ENCODE data around the gene EIF5B. TPM values are rescaled to one million over a fixed set of nuclear protein-coding genes. Genes with fewer than 3 reads are reported as not detected.

EIF5B gene
- total RNA-seq, 2 donors from 2014 or later = 27.1 to 40.5 TPM

DNA sequence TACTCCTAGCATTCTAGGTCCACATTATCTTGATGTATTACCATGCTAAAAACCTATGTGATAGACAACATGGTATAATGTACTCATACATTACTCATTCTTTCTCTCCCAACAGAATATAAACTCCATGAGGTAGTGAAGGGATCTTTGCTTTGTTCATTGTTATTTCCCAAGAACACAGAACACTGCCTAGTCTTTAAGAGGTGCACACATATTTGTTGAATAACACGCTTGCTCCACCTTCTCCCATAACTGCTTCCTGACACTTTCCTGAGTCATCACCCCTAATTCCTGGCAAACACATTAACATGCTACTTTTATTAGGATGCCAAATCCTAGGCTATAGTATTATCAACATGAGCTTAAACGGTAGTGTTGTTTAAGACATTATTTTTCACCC is 111.4 kb downstream of the EIF5B start:
- H3K36me3 ChIP-seq = peaks cover 5% of the 10 kb centered on the region
- intact Hi-C loops (cut with DNase I) = no loop called here
- H3K4me3 ChIP-seq = no peak overlapping the region

DNA sequence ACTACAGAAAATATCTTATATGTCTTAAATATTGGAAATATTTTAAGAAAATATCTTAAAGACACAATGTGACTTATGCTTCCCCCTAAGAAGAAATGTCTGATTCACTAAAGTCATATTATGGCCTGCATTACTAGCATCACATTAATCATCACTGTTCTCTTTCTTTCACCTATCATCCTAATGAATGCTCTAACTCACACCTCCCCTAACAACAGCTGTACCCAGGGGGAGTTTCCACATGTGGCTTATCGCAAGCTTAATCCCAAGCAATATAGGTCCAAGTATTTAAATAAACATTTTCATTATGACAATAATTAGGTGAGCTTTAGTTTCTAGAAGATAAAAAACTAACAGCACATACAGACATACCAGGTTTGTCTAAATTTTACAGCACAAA is 113.0 kb downstream of the EIF5B start:
- Histone ChIP-seq H3K9me3 (no peaks in the 10 kb centered on the region), H3K27me3 (no peaks in the 10 kb centered on the region), H3K27ac (no peak overlapping the region), H3K9ac (ENCODE audit: low read depth in 2 of 2, low read length in 2 of 2) (no peak overlapping the region), H3K4me1 (no peaks in the 10 kb centered on the region), H3K4me3 (no peak overlapping the region), H3K36me3 (peaks cover 5% of the 10 kb centered on the region)
- TF ChIP-seq, protein P1, sequence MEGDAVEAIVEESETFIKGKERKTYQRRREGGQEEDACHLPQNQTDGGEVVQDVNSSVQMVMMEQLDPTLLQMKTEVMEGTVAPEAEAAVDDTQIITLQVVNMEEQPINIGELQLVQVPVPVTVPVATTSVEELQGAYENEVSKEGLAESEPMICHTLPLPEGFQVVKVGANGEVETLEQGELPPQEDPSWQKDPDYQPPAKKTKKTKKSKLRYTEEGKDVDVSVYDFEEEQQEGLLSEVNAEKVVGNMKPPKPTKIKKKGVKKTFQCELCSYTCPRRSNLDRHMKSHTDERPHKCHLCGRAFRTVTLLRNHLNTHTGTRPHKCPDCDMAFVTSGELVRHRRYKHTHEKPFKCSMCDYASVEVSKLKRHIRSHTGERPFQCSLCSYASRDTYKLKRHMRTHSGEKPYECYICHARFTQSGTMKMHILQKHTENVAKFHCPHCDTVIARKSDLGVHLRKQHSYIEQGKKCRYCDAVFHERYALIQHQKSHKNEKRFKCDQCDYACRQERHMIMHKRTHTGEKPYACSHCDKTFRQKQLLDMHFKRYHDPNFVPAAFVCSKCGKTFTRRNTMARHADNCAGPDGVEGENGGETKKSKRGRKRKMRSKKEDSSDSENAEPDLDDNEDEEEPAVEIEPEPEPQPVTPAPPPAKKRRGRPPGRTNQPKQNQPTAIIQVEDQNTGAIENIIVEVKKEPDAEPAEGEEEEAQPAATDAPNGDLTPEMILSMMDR (IDR thresholded peaks at IDR 0.05) = no peak
- intact Hi-C loops (cut with DNase I) = no loop called here
- no peak for DNase-seq

More for the DNA sequence above, 111.4 kb downstream of the EIF5B start:
- Histone ChIP-seq H3K9me3 (no peaks in the 10 kb centered on the region), H3K4me1 (no peaks in the 10 kb centered on the region), H3K27ac (no peak overlapping the region), H3K27me3 (no peaks in the 10 kb centered on the region), H3K9ac (ENCODE audit: low read depth in 2 of 2, low read length in 2 of 2) (no peak overlapping the region)
- no peak for DNase-seq
- TF ChIP-seq, protein P1 (IDR thresholded peaks at IDR 0.05) = no peak

Other genes starting within 250 kb of the EIF5B start
- 1 to 10 TPM; 3.1 to 3.6 TPM for gene C2orf15, start 195.7 kb upstream of the EIF5B start, total RNA-seq
- 1 to 10 TPM; 6.1 to 6.6 TPM for gene TSGA10, start 182.4 kb upstream of the EIF5B start, total RNA-seq
- 1 to 10 TPM; 6.2 to 6.3 TPM for gene LIPT1, start 182.4 kb upstream of the EIF5B start, total RNA-seq
- gene MITD1, start 156.3 kb upstream of the EIF5B start, total RNA-seq = 10 to 100 TPM; 24.6 to 25.3 TPM
- 10 to 100 TPM; 25.9 to 26.9 TPM for gene MRPL30, start 156.2 kb upstream of the EIF5B start, total RNA-seq
- gene LYG2, start 81.7 kb upstream of the EIF5B start, total RNA-seq = not detected
- 1 to 10 TPM in 1 of 2 donors, under 1 TPM in 1; 0.96 to 1.1 TPM for gene LYG1, start 36.2 kb upstream of the EIF5B start, total RNA-seq
- 10 to 100 TPM; 25.9 to 26.2 TPM for gene TXNDC9, start 1.1 kb upstream of the EIF5B start, total RNA-seq
- 10 to 100 TPM; 29.7 to 37.4 TPM for gene REV1, start 152.6 kb downstream of the EIF5B start, total RNA-seq

Measured in colonic mucosa (tissue), 4 donors.